Esophagus muscularis mucosa (tissue), 4 donors: ENCODE results near the gene CROCC2.

ENCODE experiments used
- CTCF ChIP-seq, 3 experiments: fragments of 200-600 bp in 2 of 3; fragments of 450-650 bp in 1 of 3; sonication (generic) in 2 of 3; IDR thresholded peaks; one replicate each; pipeline ENCODE4 v1.5.1; 2017 to 2019; ENCODE audit warnings: antibody characterized with exemption in 3 of 3, mild to moderate bottlenecking in 2 of 3, moderate library complexity in 1 of 3
- EP300 ChIP-seq: sonication (generic); formaldehyde crosslinking; IDR thresholded peaks from one replicate; pipeline ENCODE4 v1.6.1; 2017; ENCODE audit warnings: antibody characterized with exemption
- POLR2A ChIP-seq: fragments of 450-650 bp; IDR thresholded peaks from one replicate; pipeline ENCODE4 v1.6.1; 2017; ENCODE audit warnings: antibody characterized with exemption, moderate library complexity, mild to moderate bottlenecking, low read depth
- POLR2AphosphoS5 ChIP-seq, 2 donors: sonication (generic); formaldehyde crosslinking; IDR thresholded peaks; one replicate each; pipeline ENCODE4 v1.6.1; 2017; ENCODE audit warnings: antibody characterized with exemption in 2 of 2

GRCh38 chr2:241040081-241040803, 134.1 kb downstream of the CROCC2 start:
- TF ChIP-seq CTCF (IDR thresholded peaks at IDR 0.05) (no peak), POLR2A (no peak), POLR2AphosphoS5 (IDR thresholded peaks at IDR 0.05) (no peak), EP300 (no peak)
